SK-N-MC (cell line): Measurements from ENCODE around the gene SCAMP3.

Experiments used
- EZH2 ChIP-seq: fragments of 200-600 bp; sonication (generic); IDR thresholded peaks from one replicate; pipeline ENCODE4 v1.6.1; 2017; ENCODE audit warnings: antibody characterized with exemption
- FOXP2 ChIP-seq: optimal IDR thresholded peaks from 2 replicates; pipeline ENCODE3; 2011; ENCODE audit warnings: mild to moderate bottlenecking, moderate library complexity; ENCODE audit not compliant: insufficient read depth; ENCODE audit errors: extremely low read length, control extremely low read depth
- POLR2AphosphoS5 ChIP-seq: IDR thresholded peaks from 2 replicates; pipeline ENCODE4 v1.6.1; 2012; ENCODE audit warnings: mild to moderate bottlenecking, low read depth, low read length, borderline replicate concordance

DNA sequence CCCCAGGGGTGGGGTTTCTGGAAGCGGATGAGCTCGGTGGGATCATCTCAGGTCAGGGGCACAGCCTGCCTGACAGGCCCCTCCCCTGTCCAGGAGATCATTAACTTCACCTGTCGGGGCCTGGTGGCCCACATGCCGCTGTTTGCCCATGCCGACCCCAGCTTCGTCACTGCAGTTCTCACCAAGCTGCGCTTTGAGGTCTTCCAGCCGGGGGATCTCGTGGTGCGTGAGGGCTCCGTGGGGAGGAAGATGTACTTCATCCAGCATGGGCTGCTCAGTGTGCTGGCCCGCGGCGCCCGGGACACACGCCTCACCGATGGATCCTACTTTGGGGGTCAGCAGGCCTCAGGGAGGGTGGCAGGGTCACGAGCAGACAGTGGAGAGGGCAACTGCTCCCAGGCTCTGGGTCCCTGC is 23.5 kb upstream of the SCAMP3 start:
- TF ChIP-seq EZH2 (no peak), POLR2AphosphoS5 (no peak), FOXP2 (no peak)
